Stimulated activated CD4-positive, alpha-beta T cell treated with anti-CD3 and anti-CD28 coated beads, Interleukin-2, amount 100 ng/mL, for 48 hours (primary cell): Measurements from ENCODE around the gene NHLRC2.
A peak's percentile ranks its signal among the peaks of the same experiment; 100 is the strongest.
"Not testable (repeated sequence)": the region's sequence is repeated elsewhere in the genome, so short reads cannot be mapped to it uniquely, and the experiment has no call there.

Experiments used
- DNase-seq, 2 donors: peaks; one replicate each; pipeline ENCODE4 v3.0.0-alpha.2; 2020

Gene NHLRC2

GRCh38 chr10:113854013-113854760 lies at the start of gene NHLRC2, which contains the start of gene DCLRE1A:
NHLRC2 (plus strand) TSS chr10:113854661; CDS start chr10:113854873, 212 bp downstream.
DCLRE1A (minus strand) TSS chr10:113854082; CDS start chr10:113853182, 900 bp downstream.
- DNase-seq: peak; percentile 60

- DNase-seq: no peak
Measured at GRCh38 chr10:113806503-113806902, 48.0 kb upstream of the NHLRC2 start.

GRCh38 chr10:113808168-113808567 lies 46.3 kb upstream of the NHLRC2 start:
- no peak for DNase-seq

- DNase-seq: not testable (repeated sequence)
Measured at GRCh38 chr10:113814700-113815099, 39.8 kb upstream of the NHLRC2 start.

GRCh38 chr10:113819989-113820388 lies 34.5 kb upstream of the NHLRC2 start:
- no peak for DNase-seq

GRCh38 chr10:113820507-113820906 lies 34.0 kb upstream of the NHLRC2 start:
- no peak for DNase-seq

- not testable (repeated sequence) for DNase-seq
Measured at GRCh38 chr10:113821306-113821705, 33.2 kb upstream of the NHLRC2 start.

- DNase-seq: no peak
Measured at GRCh38 chr10:113822174-113822573, 32.3 kb upstream of the NHLRC2 start.

- no peak for DNase-seq
Measured at GRCh38 chr10:113823389-113823788, 31.1 kb upstream of the NHLRC2 start.

GRCh38 chr10:113825791-113826190 lies 28.7 kb upstream of the NHLRC2 start:
- DNase-seq: no peak

GRCh38 chr10:113828567-113828966 lies 25.9 kb upstream of the NHLRC2 start:
- DNase-seq: not testable (repeated sequence)

- no peak for DNase-seq
Measured at GRCh38 chr10:113842171-113842570, 12.3 kb upstream of the NHLRC2 start.

GRCh38 chr10:113843972-113844485 lies 10.4 kb upstream of the NHLRC2 start:
- DNase-seq: no peak

- no peak for DNase-seq
Measured at GRCh38 chr10:113846036-113846435, 8.4 kb upstream of the NHLRC2 start.

- DNase-seq: no peak
Measured at GRCh38 chr10:113849140-113849803, 5.2 kb upstream of the NHLRC2 start.

GRCh38 chr10:113849946-113850345 lies 4.5 kb upstream of the NHLRC2 start:
- no peak for DNase-seq

GRCh38 chr10:113853578-113854012 lies 866 bp upstream of the NHLRC2 start:
- DNase-seq: no peak

GRCh38 chr10:113854761-113855588 lies 514 bp downstream of the NHLRC2 start:
- peak in 1 of 2 donors; percentile 28 for DNase-seq

- DNase-seq: no peak
Measured at GRCh38 chr10:113856563-113856962, 2.1 kb downstream of the NHLRC2 start.

GRCh38 chr10:113857210-113857609 lies 2.7 kb downstream of the NHLRC2 start:
- DNase-seq: no peak

GRCh38 chr10:113858541-113858940 lies 4.1 kb downstream of the NHLRC2 start:
- no peak for DNase-seq

- no peak for DNase-seq
Measured at GRCh38 chr10:113859261-113859660, 4.8 kb downstream of the NHLRC2 start.

- no peak for DNase-seq
Measured at GRCh38 chr10:113865901-113866300, 11.4 kb downstream of the NHLRC2 start.
